ENCODE measurements around the gene GID8.

Gene GID8

GRCh38 chr20:62898093-62898964 lies 39.6 kb upstream of the GID8 start:
- peak overlapping the region; percentile 73 for H3K27ac Mint-ChIP-seq
- H3K4me3 Mint-ChIP-seq: peak overlapping the region; percentile 80

GRCh38 chr20:62898970-62899632 lies 38.8 kb upstream of the GID8 start:
- peak overlapping the region; percentile 73 for H3K27ac Mint-ChIP-seq
- DNase-seq (ENCODE audit: low spot score): peak; percentile 39
- H3K4me3 Mint-ChIP-seq: peak overlapping the region; percentile 80
- H3K4me1 Mint-ChIP-seq (ENCODE audit: low read depth): peaks cover 22% of the 10 kb centered on the region
- H3K27me3 Mint-ChIP-seq (ENCODE audit: low read depth): no peaks in the 10 kb centered on the region
- H3K9me3 Mint-ChIP-seq: no peaks in the 10 kb centered on the region
- peaks cover 64% of the 10 kb centered on the region for H3K36me3 Mint-ChIP-seq (ENCODE audit: low read depth)

More at GRCh38 chr20:62898093-62898964, 39.6 kb upstream of the GID8 start:
- no peak for DNase-seq (ENCODE audit: low spot score)
- Mint-ChIP-seq H3K9me3 (no peaks in the 10 kb centered on the region), H3K4me1 (ENCODE audit: low read depth) (peaks cover 22% of the 10 kb centered on the region), H3K36me3 (ENCODE audit: low read depth) (peaks cover 66% of the 10 kb centered on the region), H3K27me3 (ENCODE audit: low read depth) (no peaks in the 10 kb centered on the region)

GRCh38 chr20:62899633-62900051 lies 38.3 kb upstream of the GID8 start:
- Mint-ChIP-seq H3K36me3 (ENCODE audit: low read depth) (peaks cover 63% of the 10 kb centered on the region), H3K4me1 (ENCODE audit: low read depth) (peaks cover 22% of the 10 kb centered on the region), H3K9me3 (no peaks in the 10 kb centered on the region), H3K4me3 (no peak overlapping the region), H3K27me3 (ENCODE audit: low read depth) (no peaks in the 10 kb centered on the region), H3K27ac (peak overlapping the region; percentile 10)
- DNase-seq (ENCODE audit: low spot score): no peak

GRCh38 chr20:62900052-62900691 lies 37.8 kb upstream of the GID8 start:
- peak; percentile 53 for DNase-seq (ENCODE audit: low spot score)
- Mint-ChIP-seq H3K27me3 (ENCODE audit: low read depth) (no peaks in the 10 kb centered on the region), H3K4me1 (ENCODE audit: low read depth) (peaks cover 22% of the 10 kb centered on the region), H3K9me3 (no peaks in the 10 kb centered on the region), H3K4me3 (peak overlapping the region; percentile 65), H3K27ac (peak overlapping the region; percentile 80), H3K36me3 (ENCODE audit: low read depth) (peaks cover 63% of the 10 kb centered on the region)

GRCh38 chr20:62900692-62901584 lies 37.0 kb upstream of the GID8 start:
- peaks cover 64% of the 10 kb centered on the region for H3K36me3 Mint-ChIP-seq (ENCODE audit: low read depth)
- H3K4me1 Mint-ChIP-seq (ENCODE audit: low read depth): peaks cover 22% of the 10 kb centered on the region
- no peak overlapping the region for H3K4me3 Mint-ChIP-seq
- no peaks in the 10 kb centered on the region for H3K9me3 Mint-ChIP-seq
- no peaks in the 10 kb centered on the region for H3K27me3 Mint-ChIP-seq (ENCODE audit: low read depth)
- H3K27ac Mint-ChIP-seq: peak overlapping the region; percentile 80
- no peak for DNase-seq (ENCODE audit: low spot score)

GRCh38 chr20:62901891-62902290 lies 36.1 kb upstream of the GID8 start:
- Mint-ChIP-seq H3K27ac (no peak overlapping the region), H3K4me3 (no peak overlapping the region), H3K4me1 (ENCODE audit: low read depth) (peaks cover 22% of the 10 kb centered on the region), H3K36me3 (ENCODE audit: low read depth) (peaks cover 68% of the 10 kb centered on the region), H3K9me3 (no peaks in the 10 kb centered on the region), H3K27me3 (ENCODE audit: low read depth) (no peaks in the 10 kb centered on the region)
- no peak for DNase-seq (ENCODE audit: low spot score)

GRCh38 chr20:62902926-62903615 lies 34.9 kb upstream of the GID8 start:
- Mint-ChIP-seq H3K36me3 (ENCODE audit: low read depth) (peaks cover 73% of the 10 kb centered on the region), H3K9me3 (no peaks in the 10 kb centered on the region), H3K27me3 (ENCODE audit: low read depth) (no peaks in the 10 kb centered on the region), H3K27ac (no peak overlapping the region), H3K4me1 (ENCODE audit: low read depth) (peaks cover 22% of the 10 kb centered on the region), H3K4me3 (no peak overlapping the region)
- DNase-seq (ENCODE audit: low spot score): no peak

GRCh38 chr20:62905536-62906117 lies 32.3 kb upstream of the GID8 start:
- H3K36me3 Mint-ChIP-seq (ENCODE audit: low read depth): peaks cover 79% of the 10 kb centered on the region
- H3K27ac Mint-ChIP-seq: no peak overlapping the region

GRCh38 chr20:62906209-62906608 lies 31.7 kb upstream of the GID8 start:
- H3K9me3 Mint-ChIP-seq: no peaks in the 10 kb centered on the region
- no peak for DNase-seq (ENCODE audit: low spot score)
- H3K4me1 Mint-ChIP-seq (ENCODE audit: low read depth): no peaks in the 10 kb centered on the region
- peaks cover 78% of the 10 kb centered on the region for H3K36me3 Mint-ChIP-seq (ENCODE audit: low read depth)
- no peaks in the 10 kb centered on the region for H3K27me3 Mint-ChIP-seq (ENCODE audit: low read depth)
- H3K27ac Mint-ChIP-seq: no peak overlapping the region
- no peak overlapping the region for H3K4me3 Mint-ChIP-seq

More at GRCh38 chr20:62905536-62906117, 32.3 kb upstream of the GID8 start:
- Mint-ChIP-seq H3K9me3 (no peaks in the 10 kb centered on the region), H3K4me1 (ENCODE audit: low read depth) (peaks cover 2% of the 10 kb centered on the region), H3K27me3 (ENCODE audit: low read depth) (no peaks in the 10 kb centered on the region), H3K4me3 (no peak overlapping the region)
- no peak for DNase-seq (ENCODE audit: low spot score)

- Mint-ChIP-seq H3K9me3 (no peaks in the 10 kb centered on the region), H3K27me3 (ENCODE audit: low read depth) (no peaks in the 10 kb centered on the region), H3K27ac (no peak overlapping the region), H3K4me3 (no peak overlapping the region), H3K4me1 (ENCODE audit: low read depth) (no peaks in the 10 kb centered on the region), H3K36me3 (ENCODE audit: low read depth) (peaks cover 77% of the 10 kb centered on the region)
- no peak for DNase-seq (ENCODE audit: low spot score)
These were observed 31.1 kb upstream of the GID8 start for GRCh38 chr20:62906647-62907375.

- H3K4me1 Mint-ChIP-seq (ENCODE audit: low read depth): no peaks in the 10 kb centered on the region
- H3K27me3 Mint-ChIP-seq (ENCODE audit: low read depth): no peaks in the 10 kb centered on the region
- DNase-seq (ENCODE audit: low spot score): no peak
- no peak overlapping the region for H3K27ac Mint-ChIP-seq
- H3K36me3 Mint-ChIP-seq (ENCODE audit: low read depth): peaks cover 73% of the 10 kb centered on the region
- H3K9me3 Mint-ChIP-seq: no peaks in the 10 kb centered on the region
- no peak overlapping the region for H3K4me3 Mint-ChIP-seq
These were observed 30.3 kb upstream of the GID8 start for GRCh38 chr20:62907384-62908317.

All from T-helper 2 cell treated with Interferon-gamma antibody and Interleukin-4, amounts not matched to agents 5 μg/mL and 100 μg/mL, for 36 hours (primary cell).